ENCODE data around the gene MLF1.

MLF1 gene

DNA sequence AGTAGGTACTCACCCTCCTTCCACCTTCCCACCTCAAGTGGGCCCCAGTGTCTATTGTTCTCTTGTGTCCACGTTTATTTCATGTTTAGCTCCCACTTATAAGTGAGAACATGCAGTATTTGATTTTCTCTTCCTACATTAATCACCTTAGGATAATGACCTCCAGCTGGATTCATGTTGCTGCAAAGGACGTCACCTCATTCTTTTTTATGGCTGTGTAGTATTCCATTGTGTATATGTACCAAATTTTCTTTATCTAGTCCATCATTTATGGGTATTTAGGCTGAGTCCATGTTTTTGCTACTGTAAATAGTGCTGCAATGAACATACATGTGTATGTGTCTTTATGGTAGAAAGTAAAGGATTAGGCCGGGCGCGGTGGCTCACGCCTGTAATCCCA, 5.9 kb upstream of the MLF1 start:
- ATAC-seq: no peak
- TF ChIP-seq BACH2 (CRISPR knock-in tag; IDR thresholded peaks at IDR 0.05; ENCODE audit: borderline replicate concordance) (no peak), ISL1 (CRISPR knock-in tag; IDR thresholded peaks at IDR 0.05) (no peak), TOX (CRISPR knock-in tag; IDR thresholded peaks at IDR 0.05; ENCODE audit: borderline replicate concordance) (no peak), ESRRG (CRISPR knock-in tag; IDR thresholded peaks at IDR 0.05) (no peak), PPARA (CRISPR knock-in tag; IDR thresholded peaks at IDR 0.05; ENCODE audit: borderline replicate concordance) (no peak), OSR1 (CRISPR knock-in tag; IDR thresholded peaks at IDR 0.05) (no peak), ZFP3 (CRISPR knock-in tag; IDR thresholded peaks at IDR 0.05) (no peak)

DNA sequence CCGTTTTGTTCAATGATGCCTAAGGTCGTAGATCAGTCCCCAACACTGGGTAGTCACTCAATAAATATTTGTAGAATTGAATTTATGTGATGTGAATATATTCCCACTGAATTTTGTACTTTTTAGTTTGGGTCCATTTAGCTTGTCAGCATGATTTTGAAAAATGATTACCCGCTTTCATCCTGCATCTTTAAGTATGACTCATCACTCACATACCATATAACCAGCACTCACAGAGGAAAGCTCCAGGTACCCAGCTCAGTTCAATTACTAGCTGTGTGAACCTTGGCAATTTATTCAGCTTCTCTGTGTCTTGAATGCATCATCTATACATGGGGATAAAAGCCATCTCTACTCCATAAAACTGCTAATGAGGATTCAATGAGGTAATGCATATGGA, 2.2 kb upstream of the MLF1 start:
- TF ChIP-seq ISL1 (CRISPR knock-in tag; IDR thresholded peaks at IDR 0.05) (0 out of 2 replicates have a peak, but pooled peaks have one; percentile 23), PPARA (CRISPR knock-in tag; IDR thresholded peaks at IDR 0.05; ENCODE audit: borderline replicate concordance) (no peak), GLIS3 (CRISPR knock-in tag; IDR thresholded peaks at IDR 0.05) (no peak)

DNA sequence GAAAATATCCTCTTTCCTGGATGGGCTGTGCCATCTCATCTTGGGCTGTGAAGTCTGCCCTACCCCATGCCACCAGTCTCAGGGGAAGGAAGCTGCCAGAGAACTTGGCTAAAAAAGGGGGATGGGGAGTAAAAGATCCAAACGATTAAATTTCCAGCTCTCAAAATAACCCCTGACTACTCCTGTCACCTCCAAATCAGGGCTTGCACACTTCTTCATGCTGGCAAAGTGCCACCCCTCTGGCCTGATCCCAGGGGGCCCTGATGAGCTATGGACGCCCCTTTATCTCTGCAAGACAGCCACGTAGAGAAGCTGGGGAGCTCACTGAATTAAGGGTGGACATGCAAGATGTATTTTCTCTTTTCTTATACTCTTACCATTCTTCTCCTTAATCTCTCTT, 1.2 kb upstream of the MLF1 start:
- TF ChIP-seq CSDC2 (CRISPR knock-in tag; IDR thresholded peaks at IDR 0.05) (no peak), ZNF70 (CRISPR knock-in tag; IDR thresholded peaks at IDR 0.05) (no peak), SNAI2 (CRISPR knock-in tag; IDR thresholded peaks at IDR 0.05) (no peak), BACH2 (CRISPR knock-in tag; IDR thresholded peaks at IDR 0.05; ENCODE audit: borderline replicate concordance) (no peak), ZFP3 (CRISPR knock-in tag; IDR thresholded peaks at IDR 0.05) (no peak), TOX (CRISPR knock-in tag; IDR thresholded peaks at IDR 0.05; ENCODE audit: borderline replicate concordance) (no peak), ZC3H10 (CRISPR knock-in tag; IDR thresholded peaks at IDR 0.05) (no peak), ESRRG (CRISPR knock-in tag; IDR thresholded peaks at IDR 0.05) (no peak), ARNTL (CRISPR knock-in tag; IDR thresholded peaks at IDR 0.05; ENCODE audit: borderline replicate concordance, low read depth) (no peak), ZNF565 (CRISPR knock-in tag; conservative IDR thresholded peaks at IDR 0.05; ENCODE audit: low read depth) (no peak)
- TF ChIP-seq, protein P1, sequence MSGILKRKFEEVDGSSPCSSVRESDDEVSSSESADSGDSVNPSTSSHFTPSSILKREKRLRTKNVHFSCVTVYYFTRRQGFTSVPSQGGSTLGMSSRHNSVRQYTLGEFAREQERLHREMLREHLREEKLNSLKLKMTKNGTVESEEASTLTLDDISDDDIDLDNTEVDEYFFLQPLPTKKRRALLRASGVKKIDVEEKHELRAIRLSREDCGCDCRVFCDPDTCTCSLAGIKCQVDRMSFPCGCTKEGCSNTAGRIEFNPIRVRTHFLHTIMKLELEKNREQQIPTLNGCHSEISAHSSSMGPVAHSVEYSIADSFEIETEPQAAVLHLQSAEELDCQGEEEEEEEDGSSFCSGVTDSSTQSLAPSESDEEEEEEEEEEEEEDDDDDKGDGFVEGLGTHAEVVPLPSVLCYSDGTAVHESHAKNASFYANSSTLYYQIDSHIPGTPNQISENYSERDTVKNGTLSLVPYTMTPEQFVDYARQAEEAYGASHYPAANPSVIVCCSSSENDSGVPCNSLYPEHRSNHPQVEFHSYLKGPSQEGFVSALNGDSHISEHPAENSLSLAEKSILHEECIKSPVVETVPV (CRISPR knock-in tag; IDR thresholded peaks at IDR 0.05): no peak
- TF ChIP-seq, protein P2, sequence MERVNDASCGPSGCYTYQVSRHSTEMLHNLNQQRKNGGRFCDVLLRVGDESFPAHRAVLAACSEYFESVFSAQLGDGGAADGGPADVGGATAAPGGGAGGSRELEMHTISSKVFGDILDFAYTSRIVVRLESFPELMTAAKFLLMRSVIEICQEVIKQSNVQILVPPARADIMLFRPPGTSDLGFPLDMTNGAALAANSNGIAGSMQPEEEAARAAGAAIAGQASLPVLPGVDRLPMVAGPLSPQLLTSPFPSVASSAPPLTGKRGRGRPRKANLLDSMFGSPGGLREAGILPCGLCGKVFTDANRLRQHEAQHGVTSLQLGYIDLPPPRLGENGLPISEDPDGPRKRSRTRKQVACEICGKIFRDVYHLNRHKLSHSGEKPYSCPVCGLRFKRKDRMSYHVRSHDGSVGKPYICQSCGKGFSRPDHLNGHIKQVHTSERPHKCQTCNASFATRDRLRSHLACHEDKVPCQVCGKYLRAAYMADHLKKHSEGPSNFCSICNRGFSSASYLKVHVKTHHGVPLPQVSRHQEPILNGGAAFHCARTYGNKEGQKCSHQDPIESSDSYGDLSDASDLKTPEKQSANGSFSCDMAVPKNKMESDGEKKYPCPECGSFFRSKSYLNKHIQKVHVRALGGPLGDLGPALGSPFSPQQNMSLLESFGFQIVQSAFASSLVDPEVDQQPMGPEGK (CRISPR knock-in tag; IDR thresholded peaks at IDR 0.05; ENCODE audit: borderline replicate concordance): no peak
- ATAC-seq: no peak

More for the DNA sequence above, 2.2 kb upstream of the MLF1 start:
- peak; percentile 45 for ATAC-seq

DNA sequence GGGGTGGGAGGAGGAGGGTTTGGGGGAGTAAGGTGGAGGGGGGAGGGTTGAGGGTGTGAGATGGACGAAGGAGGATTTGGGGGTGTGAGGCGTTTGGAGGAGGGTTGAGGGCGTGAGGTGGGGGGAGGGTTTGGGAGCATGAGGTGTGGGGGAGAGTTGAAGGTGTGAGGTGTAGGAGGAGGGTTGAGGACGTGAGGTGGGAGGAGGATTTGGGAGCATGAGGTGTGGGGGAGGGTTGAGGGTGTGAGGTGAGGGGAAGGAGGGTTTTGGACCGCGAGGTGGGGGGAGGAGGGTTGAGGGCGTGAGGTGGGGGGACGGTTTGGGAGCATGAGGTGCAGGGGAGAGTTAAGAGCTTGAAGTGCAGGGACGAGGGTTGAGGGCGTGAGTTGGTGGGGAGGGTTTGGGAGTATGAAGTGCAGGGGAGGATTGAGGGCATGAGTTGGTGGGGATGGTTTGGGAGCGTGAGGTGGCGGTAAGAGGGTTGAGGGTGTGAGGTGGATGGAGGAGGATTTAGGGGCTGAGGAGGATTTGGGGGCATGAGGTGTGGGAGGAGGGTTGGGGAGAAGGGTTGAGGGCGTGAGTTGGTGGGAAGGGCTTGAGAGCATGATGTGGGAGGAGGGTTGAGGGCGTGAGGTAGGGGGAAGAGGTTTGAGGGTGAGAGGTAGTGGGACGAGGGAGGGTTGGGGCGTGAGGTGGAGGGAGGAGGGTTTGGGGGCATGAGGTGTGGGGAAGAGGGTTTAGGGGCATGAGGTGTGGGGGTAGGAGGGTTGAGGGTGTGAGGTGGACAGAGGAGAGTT, 1.2 kb downstream of the MLF1 start:
- no peak for ATAC-seq
- TF ChIP-seq ESRRG (CRISPR knock-in tag; IDR thresholded peaks at IDR 0.05) (no peak), BACH2 (CRISPR knock-in tag; IDR thresholded peaks at IDR 0.05; ENCODE audit: borderline replicate concordance) (no peak), GLIS3 (CRISPR knock-in tag; IDR thresholded peaks at IDR 0.05) (no peak)
- TF ChIP-seq, protein P2 (CRISPR knock-in tag; IDR thresholded peaks at IDR 0.05; ENCODE audit: borderline replicate concordance): no peak

DNA sequence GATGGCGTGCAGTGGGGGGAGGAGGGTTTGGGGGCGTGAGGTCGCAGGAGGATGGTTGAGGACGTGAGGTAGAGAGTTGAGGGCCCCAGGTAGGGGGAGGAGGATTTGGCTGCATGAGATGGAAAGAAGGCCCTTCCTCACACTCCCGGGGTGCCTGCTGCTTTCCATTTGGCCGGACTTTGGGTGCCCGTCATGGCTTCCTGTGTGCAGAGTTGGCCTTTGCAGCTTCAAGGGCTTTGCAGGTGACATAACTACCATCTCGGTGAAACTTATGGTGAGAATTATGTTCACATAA, 1.7 kb downstream of the MLF1 start:
- ATAC-seq: no peak
- no peak for TF ChIP-seq ZFP3 (CRISPR knock-in tag; IDR thresholded peaks at IDR 0.05)
- no peak for TF ChIP-seq TCF4 (CRISPR knock-in tag; IDR thresholded peaks at IDR 0.05; ENCODE audit: borderline replicate concordance)
- no peak for TF ChIP-seq SNAI2 (CRISPR knock-in tag; IDR thresholded peaks at IDR 0.05)
- TF ChIP-seq ZNF70 (CRISPR knock-in tag; IDR thresholded peaks at IDR 0.05): no peak
- TF ChIP-seq ZC3H10 (CRISPR knock-in tag; IDR thresholded peaks at IDR 0.05): no peak
- no peak for TF ChIP-seq ZNF8 (CRISPR knock-in tag; IDR thresholded peaks at IDR 0.05)
- no peak for TF ChIP-seq GLIS3 (CRISPR knock-in tag; IDR thresholded peaks at IDR 0.05)

DNA sequence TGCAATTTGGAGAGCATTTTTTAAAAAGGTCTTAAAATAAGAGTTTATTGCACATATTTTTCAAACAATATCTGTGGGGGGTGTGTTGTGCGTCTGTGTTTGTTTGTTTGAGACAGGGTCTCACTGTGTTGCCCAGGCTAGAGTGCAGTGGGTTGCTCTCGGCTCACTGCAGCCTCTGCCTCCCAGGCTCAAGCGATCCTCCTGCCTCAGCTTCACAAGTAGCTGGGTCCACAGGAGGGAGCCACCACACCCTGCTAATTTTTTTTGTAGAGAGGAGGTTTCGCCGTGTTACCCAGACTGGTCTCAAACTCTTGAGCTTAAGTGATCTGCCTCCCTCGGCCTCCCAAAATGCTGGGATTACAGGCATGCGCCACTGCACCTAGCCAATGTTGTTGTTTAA, 2.7 kb downstream of the MLF1 start:
- no peak for ATAC-seq
- no peak for TF ChIP-seq SNAI2 (CRISPR knock-in tag; IDR thresholded peaks at IDR 0.05)
- TF ChIP-seq TOX (CRISPR knock-in tag; IDR thresholded peaks at IDR 0.05; ENCODE audit: borderline replicate concordance): no peak
